Measurements from ENCODE around the gene KRTAP9-7.
"Not testable (repeated sequence)": the region's sequence is repeated elsewhere in the genome, so short reads cannot be mapped to it uniquely, and the experiment has no call there.

KRTAP9-7 gene, protein sequence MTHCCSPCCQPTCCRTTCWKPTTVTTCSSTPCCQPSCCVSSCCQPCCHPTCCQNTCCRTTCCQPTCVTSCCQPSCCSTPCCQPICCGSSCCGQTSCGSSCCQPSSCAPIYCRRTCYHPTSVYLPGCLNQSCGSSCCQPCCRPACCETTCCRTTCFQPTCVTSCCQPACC

DNA sequence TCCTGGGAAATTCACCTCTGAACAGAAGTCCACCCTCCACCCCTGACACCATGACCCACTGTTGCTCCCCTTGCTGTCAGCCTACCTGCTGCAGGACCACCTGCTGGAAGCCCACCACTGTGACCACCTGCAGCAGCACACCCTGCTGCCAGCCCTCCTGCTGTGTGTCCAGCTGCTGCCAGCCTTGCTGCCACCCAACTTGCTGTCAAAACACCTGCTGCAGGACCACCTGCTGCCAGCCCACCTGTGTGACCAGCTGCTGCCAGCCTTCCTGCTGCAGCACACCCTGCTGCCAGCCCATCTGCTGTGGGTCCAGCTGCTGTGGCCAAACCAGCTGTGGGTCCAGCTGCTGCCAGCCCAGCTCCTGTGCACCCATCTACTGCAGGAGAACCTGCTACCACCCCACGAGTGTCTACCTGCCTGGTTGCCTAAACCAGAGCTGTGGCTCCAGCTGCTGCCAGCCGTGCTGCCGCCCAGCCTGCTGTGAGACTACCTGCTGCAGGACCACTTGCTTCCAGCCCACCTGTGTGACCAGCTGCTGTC lies at the start of gene KRTAP9-7:
Gene KRTAP9-7, plus strand, starts transcription at position 51 of the 543 bp plus-strand sequence. Its CDS starts 0 bp downstream, at position 51.
- not testable (repeated sequence) for DNase-seq

DNA sequence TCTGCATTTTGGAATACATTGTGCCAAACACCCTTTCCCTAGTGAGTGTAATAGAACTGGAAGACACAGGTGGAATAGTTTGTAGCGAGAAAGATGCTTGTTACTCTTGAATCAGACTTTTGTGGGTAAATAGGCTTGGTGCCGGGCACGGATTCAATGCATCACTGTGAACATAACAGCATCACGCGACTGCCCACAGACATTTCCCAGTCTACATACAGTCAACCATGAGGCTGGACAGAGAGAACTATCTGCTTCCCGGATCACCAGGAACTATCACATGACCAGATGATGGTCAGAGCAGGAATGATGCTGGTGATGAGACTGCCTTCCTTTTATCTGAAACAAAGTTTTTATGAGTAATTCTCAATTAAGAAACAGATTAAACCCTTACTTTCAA lies 49.4 kb upstream of the KRTAP9-7 start:
- no peak for DNase-seq

DNA sequence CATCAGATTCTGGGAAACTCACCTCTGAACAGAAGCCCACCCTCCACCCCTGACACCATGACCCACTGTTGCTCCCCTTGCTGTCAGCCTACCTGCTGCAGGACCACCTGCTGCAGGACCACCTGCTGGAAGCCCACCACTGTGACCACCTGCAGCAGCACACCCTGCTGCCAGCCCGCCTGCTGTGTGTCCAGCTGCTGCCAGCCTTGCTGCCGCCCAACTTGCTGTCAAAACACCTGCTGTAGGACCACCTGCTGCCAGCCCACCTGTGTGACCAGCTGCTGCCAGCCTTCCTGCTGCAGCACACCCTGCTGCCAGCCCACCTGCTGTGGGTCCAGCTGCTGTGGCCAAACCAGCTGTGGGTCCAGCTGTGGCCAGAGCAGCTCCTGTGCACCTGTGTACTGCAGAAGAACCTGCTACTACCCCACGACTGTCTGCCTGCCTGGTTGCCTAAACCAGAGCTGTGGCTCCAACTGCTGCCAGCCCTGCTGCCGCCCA lies 48.9 kb upstream of the KRTAP9-7 start, which contains the start of gene KRTAP9-2:
Gene KRTAP9-2, plus strand, starts transcription at position 51 of the 498 bp plus-strand sequence. Its CDS starts 7 bp downstream, at position 58.
- not testable (repeated sequence) for DNase-seq

DNA sequence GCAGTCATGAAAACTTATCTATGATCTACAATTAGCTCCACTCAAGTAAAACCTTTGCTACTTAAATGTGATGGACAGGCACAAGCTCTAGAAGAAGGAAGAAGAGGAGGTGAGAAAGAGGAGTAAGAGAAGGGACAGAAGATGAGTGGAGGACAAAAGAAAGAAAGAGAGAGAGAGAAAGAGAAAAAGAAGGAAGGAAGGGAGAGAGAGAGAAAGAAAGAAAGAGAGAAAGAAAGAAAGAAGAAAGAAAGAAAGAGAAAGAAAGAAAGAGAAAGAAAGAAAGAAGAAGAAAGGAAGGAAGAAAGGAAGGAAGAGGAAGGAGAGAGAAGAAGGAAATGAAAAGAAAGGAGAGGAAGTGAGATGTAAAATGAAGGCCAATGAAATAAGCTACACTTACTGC lies 45.4 kb upstream of the KRTAP9-7 start:
- no peak for DNase-seq

DNA sequence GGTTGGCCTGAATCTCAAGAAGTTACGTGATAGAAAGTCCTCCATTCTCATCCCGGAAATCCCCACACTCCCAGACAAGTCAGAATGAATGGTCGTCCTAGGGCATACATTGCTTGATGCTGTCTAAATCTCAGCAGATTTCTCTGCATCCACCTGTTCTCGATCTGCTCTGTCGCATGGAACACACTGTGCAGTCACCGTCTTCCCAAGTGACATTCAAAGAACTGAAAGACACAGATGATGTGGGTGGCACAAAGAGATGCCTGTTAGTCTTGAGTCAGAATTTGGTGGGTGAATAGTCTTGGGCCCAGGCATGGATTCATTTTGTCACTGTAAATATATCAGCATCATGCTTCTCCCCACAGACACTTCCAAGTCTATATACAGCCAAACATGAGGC lies 43.8 kb upstream of the KRTAP9-7 start:
- DNase-seq, result no peak

DNA sequence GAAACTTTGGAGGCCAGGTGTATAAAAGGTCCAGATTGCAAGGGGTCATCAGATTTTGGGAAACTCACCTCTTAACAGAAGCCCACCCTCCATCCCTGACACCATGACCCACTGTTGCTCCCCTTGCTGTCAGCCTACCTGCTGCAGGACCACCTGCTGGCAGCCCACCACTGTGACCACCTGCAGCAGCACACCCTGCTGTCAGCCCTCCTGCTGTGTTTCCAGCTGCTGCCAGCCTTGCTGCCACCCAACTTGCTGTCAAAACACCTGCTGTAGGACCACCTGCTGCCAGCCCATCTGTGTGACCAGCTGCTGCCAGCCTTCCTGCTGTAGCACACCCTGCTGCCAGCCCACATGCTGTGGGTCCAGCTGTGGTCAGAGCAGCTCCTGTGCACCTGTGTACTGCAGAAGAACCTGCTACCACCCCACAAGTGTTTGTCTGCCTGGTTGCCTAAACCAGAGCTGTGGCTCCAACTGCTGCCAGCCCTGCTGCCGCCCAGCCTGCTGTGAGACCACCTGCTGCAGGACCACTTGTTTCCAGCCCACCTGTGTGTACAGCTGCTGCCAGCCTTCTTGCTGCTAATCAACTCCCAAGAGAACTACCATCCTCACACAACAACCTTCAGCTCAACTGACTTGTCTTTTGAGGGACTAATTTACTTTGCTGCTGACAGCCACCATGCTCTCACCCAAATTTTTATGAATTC lies 42.9 kb upstream of the KRTAP9-7 start, which contains the start of gene KRTAP9-3:
Gene KRTAP9-3, plus strand, starts transcription at position 51 of the 707 bp plus-strand sequence. Its CDS starts 53 bp downstream, at position 104.
- DNase-seq, result not testable (repeated sequence)

DNA sequence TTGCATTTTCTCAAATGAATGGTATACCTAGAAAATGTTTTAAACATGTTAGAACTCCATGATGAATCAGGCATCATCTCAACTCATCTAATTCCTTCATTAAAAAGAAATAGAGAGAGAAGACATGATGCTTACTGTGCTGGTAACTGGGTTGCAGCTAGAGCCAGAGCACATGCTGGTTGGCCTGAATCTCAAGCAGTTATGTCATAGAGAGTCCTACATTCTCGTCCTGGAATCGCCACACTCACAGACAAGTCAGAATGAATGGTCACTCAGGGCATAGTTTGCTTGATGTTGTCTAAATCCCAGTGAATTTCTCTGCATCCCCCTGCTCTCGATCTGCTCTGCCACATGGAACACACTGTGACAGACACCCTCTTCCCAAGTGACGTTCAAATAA lies 38.4 kb upstream of the KRTAP9-7 start:
- not testable (repeated sequence) for DNase-seq

DNA sequence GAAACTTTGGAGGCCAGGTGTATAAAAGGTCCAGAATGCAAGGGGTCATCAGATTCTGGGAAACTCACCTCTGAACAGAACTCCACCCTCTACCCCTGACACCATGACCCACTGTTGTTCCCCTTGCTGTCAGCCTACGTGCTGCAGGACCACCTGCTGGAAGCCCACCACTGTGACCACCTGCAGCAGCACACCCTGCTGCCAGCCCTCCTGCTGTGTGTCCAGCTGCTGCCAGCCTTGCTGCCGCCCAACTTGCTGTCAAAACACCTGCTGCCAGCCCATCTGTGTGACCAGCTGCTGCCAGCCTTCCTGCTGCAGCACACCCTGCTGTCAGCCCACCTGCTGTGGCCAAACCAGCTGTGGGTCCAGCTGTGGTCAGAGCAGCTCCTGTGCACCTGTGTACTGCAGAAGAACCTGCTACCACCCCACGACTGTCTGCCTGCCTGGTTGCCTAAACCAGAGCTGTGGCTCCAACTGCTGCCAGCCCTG lies 37.5 kb upstream of the KRTAP9-7 start, which contains the start of gene KRTAP9-8:
Gene KRTAP9-8, plus strand, starts transcription at position 51 of the 489 bp plus-strand sequence. Its CDS starts 53 bp downstream, at position 104.
- not testable (repeated sequence) for DNase-seq

DNA sequence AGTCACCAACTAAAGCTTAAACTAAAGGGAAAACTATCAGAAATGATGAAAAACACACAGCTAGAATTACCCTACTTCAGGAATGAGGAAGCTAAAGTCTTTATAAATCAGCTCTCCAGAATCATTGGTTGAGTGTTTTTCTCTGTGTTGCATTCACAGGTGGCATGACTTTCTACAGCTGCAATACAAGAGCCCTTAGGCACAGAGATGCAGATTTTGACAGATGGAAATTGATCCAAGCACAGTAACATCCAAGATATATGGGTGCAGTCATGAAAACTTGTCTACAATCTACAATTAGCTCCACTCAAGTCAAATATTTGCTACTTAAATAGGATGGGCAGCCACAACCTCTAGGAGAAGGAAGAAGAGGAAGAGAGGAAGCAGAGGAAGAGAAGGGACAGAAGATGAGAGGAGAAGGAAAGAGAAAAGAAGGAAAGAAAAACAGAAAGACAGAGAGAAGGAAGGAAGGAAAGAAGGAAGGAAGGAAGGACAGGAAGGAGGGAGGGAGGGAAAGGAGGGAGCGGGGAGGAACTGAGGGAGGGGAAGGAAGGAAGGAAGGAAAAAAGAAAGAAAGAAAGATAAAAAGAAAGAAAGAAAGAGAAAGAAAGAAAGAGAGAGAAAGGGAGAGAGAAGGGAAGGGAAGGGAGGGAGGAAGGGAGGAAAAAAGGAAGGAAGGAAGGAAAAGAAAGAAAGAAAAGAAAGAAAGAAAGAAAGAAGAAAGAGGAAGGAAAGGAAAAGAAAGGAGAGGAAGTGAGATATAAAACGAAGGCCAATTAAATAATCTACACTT lies 28.3 kb upstream of the KRTAP9-7 start:
- not testable (repeated sequence) for DNase-seq

DNA sequence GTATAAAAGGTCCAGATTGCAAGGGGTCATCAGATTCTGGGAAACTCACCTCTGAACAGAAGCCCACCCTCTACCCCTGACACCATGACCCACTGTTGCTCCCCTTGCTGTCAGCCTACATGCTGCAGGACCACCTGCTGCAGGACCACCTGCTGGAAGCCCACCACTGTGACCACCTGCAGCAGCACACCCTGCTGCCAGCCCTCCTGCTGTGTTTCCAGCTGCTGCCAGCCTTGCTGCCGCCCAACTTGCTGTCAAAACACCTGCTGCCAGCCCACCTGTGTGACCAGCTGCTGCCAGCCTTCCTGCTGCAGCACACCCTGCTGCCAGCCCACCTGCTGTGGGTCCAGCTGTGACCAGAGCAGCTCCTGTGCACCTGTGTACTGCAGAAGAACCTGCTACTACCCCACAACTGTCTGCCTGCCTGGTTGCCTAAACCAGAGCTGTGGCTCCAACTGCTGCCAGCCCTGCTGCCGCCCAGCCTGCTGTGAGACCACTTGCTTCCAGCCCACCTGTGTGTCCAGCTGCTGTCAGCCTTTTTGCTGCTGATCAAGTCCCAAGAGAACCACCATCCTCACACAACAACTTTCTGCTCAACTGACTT lies 25.8 kb upstream of the KRTAP9-7 start, which contains the start of gene KRTAP9-4:
Gene KRTAP9-4, plus strand, starts transcription at position 51 of the 604 bp plus-strand sequence. Its CDS starts 34 bp downstream, at position 85.
- not testable (repeated sequence) for DNase-seq

DNA sequence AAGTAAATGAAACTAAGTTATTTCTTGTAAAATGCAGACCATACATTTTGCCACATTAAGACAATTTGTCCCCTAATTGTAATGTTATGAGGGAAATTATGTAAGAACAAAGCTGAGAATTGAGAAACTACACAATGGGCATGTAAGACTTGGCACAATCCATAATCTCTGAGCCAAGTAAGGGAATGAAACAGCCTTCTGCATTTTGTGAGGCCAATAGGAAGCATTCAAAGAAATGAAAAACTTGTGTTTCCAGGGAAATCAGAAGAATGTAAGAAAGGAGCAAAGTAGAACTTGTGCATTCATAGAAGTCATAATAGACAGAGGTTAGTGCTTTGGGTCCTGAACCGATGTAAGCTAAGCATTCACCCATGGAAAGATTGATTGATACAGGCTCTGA lies 24.2 kb upstream of the KRTAP9-7 start:
- no peak for DNase-seq

DNA sequence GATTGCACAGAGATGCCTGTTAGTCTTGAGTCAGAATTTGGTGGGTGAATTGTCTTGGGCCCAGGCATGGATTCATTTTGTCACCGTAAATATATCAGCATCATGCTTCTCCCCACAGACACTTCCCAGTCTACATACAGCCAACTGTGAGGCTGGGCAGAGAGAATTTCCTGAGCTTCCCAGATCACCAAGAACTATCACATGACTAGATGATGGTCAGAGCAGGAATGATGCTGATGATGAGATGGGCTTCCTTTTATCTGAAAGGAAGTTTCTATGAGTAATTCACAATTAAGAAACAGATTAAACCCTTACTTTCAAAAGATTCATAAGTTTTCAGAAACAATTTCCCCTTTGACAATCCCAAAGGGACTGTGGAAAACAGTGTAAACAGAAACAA lies 20.6 kb upstream of the KRTAP9-7 start:
- no peak for DNase-seq

DNA sequence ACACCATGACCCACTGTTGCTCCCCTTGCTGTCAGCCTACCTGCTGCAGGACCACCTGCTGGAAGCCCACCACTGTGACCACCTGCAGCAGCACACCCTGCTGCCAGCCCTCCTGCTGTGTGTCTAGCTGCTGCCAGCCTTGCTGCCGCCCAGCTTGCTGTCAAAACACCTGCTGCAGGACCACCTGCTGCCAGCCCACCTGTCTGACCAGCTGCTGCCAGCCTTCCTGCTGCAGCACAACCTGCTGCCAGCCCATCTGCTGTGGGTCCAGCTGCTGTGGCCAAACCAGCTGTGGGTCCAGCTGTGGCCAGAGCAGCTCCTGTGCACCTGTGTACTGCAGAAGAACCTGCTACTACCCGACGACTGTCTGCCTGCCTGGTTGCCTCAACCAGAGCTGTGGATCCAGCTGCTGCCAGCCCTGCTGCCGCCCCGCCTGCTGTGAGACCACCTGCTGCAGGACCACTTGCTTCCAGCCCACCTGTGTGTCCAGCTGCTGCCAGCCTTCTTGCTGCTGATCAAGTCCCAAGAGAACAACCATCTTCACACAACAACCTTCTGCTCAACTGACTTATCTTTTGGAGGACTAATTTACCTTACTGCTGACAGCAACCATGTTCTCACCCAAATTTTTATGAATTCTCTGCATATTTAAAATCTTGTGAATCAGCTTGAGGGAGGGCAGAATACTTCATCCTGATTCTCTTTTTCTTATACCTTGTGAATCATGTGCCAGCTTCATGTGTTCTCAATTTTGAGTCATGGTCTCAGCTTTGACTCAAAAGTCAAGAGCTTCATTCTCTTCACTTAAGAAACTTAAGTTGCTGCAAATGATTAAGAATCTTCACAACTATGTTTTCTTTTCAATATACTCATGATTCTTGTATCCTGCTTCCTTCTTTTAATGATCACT lies 19.9 kb upstream of the KRTAP9-7 start, which contains the start of gene KRTAP9-9:
Gene KRTAP9-9, plus strand, starts transcription at position 4 of the 910 bp plus-strand sequence.
- not testable (repeated sequence) for DNase-seq

DNA sequence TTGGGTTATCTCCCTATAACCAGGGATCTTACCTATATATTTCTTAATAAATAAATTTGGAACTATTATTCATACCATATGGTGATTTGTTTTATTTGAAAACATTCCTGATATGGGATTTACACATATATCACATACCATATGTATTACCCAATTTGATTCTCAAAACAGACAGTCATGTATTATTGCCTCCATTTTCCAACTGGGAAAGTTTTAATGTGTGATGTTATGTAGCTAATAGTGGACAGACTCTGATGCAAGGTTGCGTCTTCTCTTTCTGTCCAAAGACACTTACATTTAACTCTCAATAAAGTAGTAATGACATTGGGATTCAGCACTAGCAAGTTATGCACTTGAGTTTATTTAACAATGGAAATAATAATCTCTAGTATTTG lies 19.2 kb upstream of the KRTAP9-7 start:
- no peak for DNase-seq

DNA sequence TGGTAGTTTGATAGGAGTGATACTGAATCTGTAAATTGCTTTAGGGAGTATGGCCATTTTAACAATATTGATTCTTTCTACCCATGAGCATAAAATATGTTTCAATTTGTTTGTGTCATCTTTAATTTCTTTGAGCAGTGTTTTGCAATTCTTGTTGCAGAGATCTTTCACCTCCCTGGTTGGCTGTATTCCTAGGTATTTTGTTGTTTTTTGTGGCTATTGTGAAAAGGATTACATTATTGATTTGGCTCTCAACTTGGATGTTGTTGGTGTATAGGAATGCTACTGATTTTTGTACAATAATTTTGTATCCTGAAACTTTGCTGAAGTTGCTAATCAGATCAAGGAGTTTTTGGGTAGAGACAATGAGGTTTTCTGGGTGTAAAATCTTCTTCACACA lies 17.1 kb upstream of the KRTAP9-7 start:
- DNase-seq, result no peak

DNA sequence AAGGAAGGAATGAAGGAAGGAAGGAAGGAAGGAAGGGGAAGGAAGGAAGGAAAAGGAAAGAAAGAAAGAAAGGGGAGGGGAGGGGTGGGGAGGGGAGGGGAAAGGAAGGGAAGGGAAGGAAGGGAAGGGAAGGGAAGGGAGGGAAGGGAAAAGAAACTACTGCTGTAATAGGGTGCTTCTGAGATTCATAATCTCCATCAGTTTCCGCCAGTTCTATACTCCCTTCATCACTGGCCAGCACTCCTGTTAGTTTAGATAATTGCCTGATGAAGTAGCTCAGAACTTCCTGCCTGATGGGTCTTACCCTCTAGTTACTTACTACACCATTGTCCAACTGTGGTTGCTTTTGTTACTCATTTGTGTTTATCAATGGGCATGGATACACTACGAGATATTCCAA lies 12.3 kb upstream of the KRTAP9-7 start:
- no peak for DNase-seq

DNA sequence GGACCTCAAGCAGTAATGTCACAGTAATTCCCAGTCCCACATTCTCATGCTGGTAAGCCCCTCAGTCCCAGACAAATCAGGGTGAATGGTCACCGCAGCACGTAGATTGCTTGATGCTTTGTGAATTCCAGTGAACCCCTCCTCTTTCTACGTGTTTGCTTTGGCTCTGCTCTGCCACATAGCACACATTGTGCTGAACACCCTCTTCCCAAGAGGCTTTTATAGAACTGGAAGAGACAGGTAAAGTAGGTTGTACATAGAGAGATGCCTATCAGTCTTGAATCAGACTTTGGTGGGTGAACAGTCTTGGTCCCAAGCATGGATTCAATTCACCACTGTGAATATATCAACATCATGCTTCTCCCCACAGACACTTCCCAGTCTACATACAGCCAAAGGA lies 10.9 kb upstream of the KRTAP9-7 start:
- DNase-seq, result no peak

DNA sequence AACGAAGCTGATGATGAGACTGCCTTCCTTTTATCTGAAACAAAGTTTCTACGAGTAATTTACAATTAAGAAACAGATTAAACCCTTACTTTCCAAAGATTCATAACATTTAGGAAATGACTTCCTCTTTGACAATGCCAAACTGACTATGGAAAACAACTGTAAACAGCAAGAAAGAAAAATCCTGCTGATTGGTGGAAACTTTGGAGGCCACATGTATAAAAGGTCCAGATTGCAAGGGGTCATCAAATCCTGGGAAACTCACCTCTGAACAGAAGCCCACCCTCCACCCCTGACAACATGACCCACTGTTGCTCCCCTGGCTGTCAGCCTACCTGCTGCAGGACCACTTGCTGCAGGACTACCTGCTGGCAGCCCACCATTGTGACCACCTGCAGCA lies 10.4 kb upstream of the KRTAP9-7 start, which contains the start of gene KRTAP9-6:
Gene KRTAP9-6, plus strand, starts transcription at position 301 of the 400 bp plus-strand sequence. Its CDS starts 0 bp downstream, at position 301.
- no peak for DNase-seq

DNA sequence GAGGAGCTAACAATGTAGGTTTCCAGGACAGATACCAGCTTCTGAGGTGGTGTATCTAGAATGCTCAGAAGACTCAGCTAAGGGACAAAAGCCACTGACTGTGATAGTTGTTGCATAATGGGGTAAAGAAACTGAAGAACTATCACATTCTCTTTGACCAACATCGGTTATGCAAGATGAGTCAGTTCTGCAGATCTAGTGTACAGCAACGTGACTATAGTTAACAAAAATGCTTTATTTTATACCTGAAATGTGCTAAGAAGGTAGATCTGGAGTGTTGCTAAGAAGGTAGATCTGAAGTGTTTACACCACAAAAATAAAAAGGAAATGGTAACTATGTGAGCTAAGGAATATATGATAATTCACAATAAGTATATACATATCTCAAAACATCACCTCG lies 7.8 kb upstream of the KRTAP9-7 start:
- no peak for DNase-seq

DNA sequence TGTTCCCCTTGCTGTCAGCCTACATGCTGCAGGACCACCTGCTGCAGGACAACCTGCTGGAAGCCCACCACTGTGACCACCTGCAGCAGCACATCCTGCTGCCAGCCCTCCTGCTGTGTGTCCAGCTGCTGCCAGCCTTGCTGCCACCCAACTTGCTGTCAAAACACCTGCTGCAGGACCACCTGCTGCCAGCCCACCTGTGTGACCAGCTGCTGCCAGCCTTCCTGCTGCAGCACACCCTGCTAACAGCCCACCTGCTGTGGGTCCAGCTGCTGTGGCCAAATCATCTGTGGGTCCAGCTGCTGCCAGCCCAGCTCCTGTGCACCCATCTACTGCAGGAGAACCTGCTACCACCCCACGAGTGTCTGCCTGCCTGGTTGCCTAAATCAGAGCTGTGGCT lies 4.2 kb upstream of the KRTAP9-7 start:
- DNase-seq, result not testable (repeated sequence)

DNA sequence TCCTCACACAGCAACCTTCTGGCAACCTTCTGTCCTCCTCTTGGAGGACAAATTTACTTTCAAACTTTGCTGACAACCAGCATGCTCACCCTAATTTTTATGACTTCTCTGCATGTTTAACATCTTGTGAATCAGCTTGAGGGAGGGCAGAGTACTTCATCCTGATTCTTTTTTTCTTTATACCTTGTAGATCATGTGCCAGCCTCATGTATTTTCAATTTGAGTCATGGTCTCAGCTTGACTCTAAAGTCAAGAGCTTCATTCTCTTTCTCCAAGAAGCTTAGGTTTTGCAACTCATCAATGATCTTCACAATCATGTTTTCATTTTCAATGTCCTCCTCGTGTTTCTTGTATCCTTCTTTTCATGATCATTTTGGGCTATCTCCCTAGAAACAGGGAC lies 3.6 kb upstream of the KRTAP9-7 start:
- DNase-seq, result no peak

Data from NCI-H1930 (cell line).